Neural cell (in vitro differentiated cells): ENCODE results near the gene ACSL6. TPM values are rescaled to one million over a fixed set of nuclear protein-coding genes. Genes with fewer than 3 reads are reported as not detected.

ENCODE experiments used
- H2AFZ ChIP-seq: fragments of 200-600, 300-800 bp; sonication (generic), shearing (Covaris generic); 2 replicates; pipeline ENCODE4 v1.6.0; 2014; ENCODE audit warnings: low read depth, mild to moderate bottlenecking, antibody characterized with exemption, low read length, moderate library complexity
- H3F3A ChIP-seq: fragments of 200-600 bp; shearing (Covaris generic); 2 replicates; pipeline ENCODE4 v1.6.1; 2016; ENCODE audit warnings: mild to moderate bottlenecking, moderate library complexity, mixed read lengths, antibody characterized with exemption, low read length; ENCODE audit not compliant: insufficient read depth, poor library complexity, severe bottlenecking
- H3K27ac ChIP-seq: fragments of 200-600, 300-800 bp; sonication (generic), shearing (Covaris generic); 2 replicates; pipeline ENCODE4 v1.5.1; 2014; ENCODE audit warnings: mild to moderate bottlenecking, low read length, moderate library complexity
- H3K27me3 ChIP-seq: fragments of 300-800, 200-600 bp; sonication (generic), shearing (Covaris generic); 2 replicates; pipeline ENCODE4 v1.6.0; 2014; ENCODE audit warnings: mild to moderate bottlenecking, low read depth, low read length, moderate library complexity; ENCODE audit not compliant: insufficient read depth
- H3K36me3 ChIP-seq: fragments of 300-800, 200-600 bp; sonication (generic), shearing (Covaris generic); 2 replicates; pipeline ENCODE4 v1.5.1; 2014; ENCODE audit warnings: mild to moderate bottlenecking, antibody characterized with exemption, low read length, moderate library complexity; ENCODE audit not compliant: insufficient read depth
- H3K4me2 ChIP-seq: fragments of 300-800, 200-600 bp; sonication (generic), shearing (Covaris generic); 2 replicates; pipeline ENCODE4 v1.6.0; 2014; ENCODE audit warnings: mild to moderate bottlenecking, low read length
- H3K4me3 ChIP-seq: fragments of 300-800, 200-600 bp; sonication (generic), shearing (Covaris generic); 2 replicates; pipeline ENCODE4 v1.5.1; 2014; ENCODE audit warnings: mild to moderate bottlenecking, low read length, moderate library complexity
- H3K79me2 ChIP-seq: fragments of 200-600 bp; shearing (Covaris generic); replicated peaks from 2 replicates; pipeline ENCODE4 v1.6.0; 2014; ENCODE audit warnings: mild to moderate bottlenecking, low read length, moderate library complexity; ENCODE audit not compliant: insufficient read depth
- H3K9ac ChIP-seq: fragments of 300-800, 200-600 bp; sonication (generic), shearing (Covaris generic); 2 replicates; pipeline ENCODE4 v1.6.1; 2016; ENCODE audit warnings: mild to moderate bottlenecking, low read length, mixed read lengths
- H3K9me2 ChIP-seq: fragments of 200-600 bp; shearing (Covaris generic); 2 replicates; pipeline ENCODE4 v1.6.1; 2016; ENCODE audit warnings: mild to moderate bottlenecking, low read length, mixed read lengths; ENCODE audit not compliant: insufficient read depth
- H3K9me3 ChIP-seq: fragments of 200-600, 300-800 bp; sonication (generic), shearing (Covaris generic); 2 replicates; pipeline ENCODE4 v1.6.1; 2016; ENCODE audit warnings: mild to moderate bottlenecking, mixed run types, low read length, moderate library complexity, mixed read lengths
- H4K20me1 ChIP-seq: fragments of 200-600 bp; shearing (Covaris generic); 2 replicates; pipeline ENCODE4 v1.6.1; 2016; ENCODE audit warnings: mild to moderate bottlenecking, mixed run types; ENCODE audit not compliant: insufficient read depth
- CTCF ChIP-seq: fragments of 450-650 bp; IDR thresholded peaks from 2 replicates; pipeline ENCODE4 v1.5.1; 2014; ENCODE audit warnings: antibody characterized with exemption, mild to moderate bottlenecking, moderate library complexity; ENCODE audit not compliant: poor library complexity, severe bottlenecking
- EP300 ChIP-seq: fragments of 450-650 bp; conservative IDR thresholded peaks from 2 replicates; pipeline ENCODE4 v1.6.1; 2014; ENCODE audit warnings: antibody characterized with exemption, mild to moderate bottlenecking, moderate library complexity; ENCODE audit not compliant: poor library complexity, severe bottlenecking
- EZH2 ChIP-seq: fragments of 200-600, 300-800 bp; shearing (Covaris generic), sonication (generic); IDR thresholded peaks from 2 replicates; pipeline ENCODE4 v1.6.1; 2014; ENCODE audit warnings: antibody characterized with exemption, low read length, borderline replicate concordance, mild to moderate bottlenecking; ENCODE audit not compliant: insufficient read depth, poor library complexity, severe bottlenecking
- MXI1 ChIP-seq: fragments of 450-650 bp; conservative IDR thresholded peaks from 2 replicates; pipeline ENCODE4 v1.6.1; 2014; ENCODE audit warnings: antibody characterized with exemption, mild to moderate bottlenecking; ENCODE audit not compliant: poor library complexity, severe bottlenecking
- POLR2AphosphoS5 ChIP-seq: IDR thresholded peaks from 2 replicates; pipeline ENCODE4 v1.6.1; 2012
- RAD21 ChIP-seq: fragments of 450-650 bp; conservative IDR thresholded peaks from 2 replicates; pipeline ENCODE4 v1.6.1; 2014; ENCODE audit warnings: antibody characterized with exemption, mild to moderate bottlenecking, moderate library complexity
- REST ChIP-seq: IDR thresholded peaks from 2 replicates; pipeline ENCODE4 v1.6.1; 2012; ENCODE audit warnings: borderline replicate concordance
- SMC3 ChIP-seq: fragments of 450-650 bp; conservative IDR thresholded peaks from 2 replicates; pipeline ENCODE4 v1.6.1; 2014; ENCODE audit warnings: antibody characterized with exemption, mild to moderate bottlenecking, moderate library complexity; ENCODE audit not compliant: poor library complexity
- TAF1 ChIP-seq: IDR thresholded peaks from 2 replicates; pipeline ENCODE4 v1.6.1; 2012; ENCODE audit warnings: low read depth
- polyA plus RNA-seq: library from polyadenylated mRNA; depleted of rRNA; stranded (reverse); fragments of >200 nt; gene quantifications from 2 replicates; pipeline ENCODE4 v1.2.3, GENCODE V29; 2014

ACSL6 gene
- polyA plus RNA-seq, 1 donor from 2014 or later, result 30.5 TPM

- no peak overlapping the region for H3K9ac ChIP-seq
- H3K79me2 ChIP-seq, result no peaks in the 10 kb centered on the region
- H2AFZ ChIP-seq, result no peak overlapping the region
- H4K20me1 ChIP-seq, result no peaks in the 10 kb centered on the region
- no peaks in the 10 kb centered on the region for H3K36me3 ChIP-seq
- H3K4me3 ChIP-seq, result no peak overlapping the region
- no peaks in the 10 kb centered on the region for H3F3A ChIP-seq
- no peaks in the 10 kb centered on the region for H3K27me3 ChIP-seq
- H3K9me3 ChIP-seq, result no peaks in the 10 kb centered on the region
- H3K9me2 ChIP-seq, result no peaks in the 10 kb centered on the region
- no peak overlapping the region for H3K27ac ChIP-seq
- TF ChIP-seq POLR2AphosphoS5 (no peak), CTCF (no peak), TAF1 (no peak), RAD21 (no peak), SMC3 (no peak)
- no peak overlapping the region for H3K4me2 ChIP-seq
These were observed 60.8 kb downstream of the ACSL6 start for GRCh38 chr5:131950706-131951105.

GRCh38 chr5:131947445-131947844, 64.0 kb downstream of the ACSL6 start:
- H3K9me3 ChIP-seq, result no peaks in the 10 kb centered on the region
- H3K9me2 ChIP-seq, result no peaks in the 10 kb centered on the region
- no peaks in the 10 kb centered on the region for H4K20me1 ChIP-seq
- H3K4me3 ChIP-seq, result no peak overlapping the region
- no peaks in the 10 kb centered on the region for H3F3A ChIP-seq
- no peaks in the 10 kb centered on the region for H3K27me3 ChIP-seq
- H3K9ac ChIP-seq, result no peak overlapping the region
- H3K36me3 ChIP-seq, result no peaks in the 10 kb centered on the region
- H3K79me2 ChIP-seq, result no peaks in the 10 kb centered on the region
- no peak overlapping the region for H3K27ac ChIP-seq
- H3K4me2 ChIP-seq, result no peak overlapping the region
- no peak for TF ChIP-seq SMC3
- no peak for TF ChIP-seq RAD21
- TF ChIP-seq TAF1, result no peak
- no peak for TF ChIP-seq POLR2AphosphoS5
- no peak for TF ChIP-seq EP300
- no peak for TF ChIP-seq EZH2
- TF ChIP-seq REST, result no peak
- TF ChIP-seq CTCF, result no peak
- TF ChIP-seq MXI1, result no peak
- no peak overlapping the region for H2AFZ ChIP-seq
